Skin of body (tissue), 2 donors: ENCODE data around the gene NFIA. TPM values are rescaled to one million over a fixed set of nuclear protein-coding genes. Genes with fewer than 3 reads are reported as not detected.
A peak's percentile ranks its signal among the peaks of the same experiment; 100 is the strongest.
"Not testable (repeated sequence)": the region's sequence is repeated elsewhere in the genome, so short reads cannot be mapped to it uniquely, and the experiment has no call there.

Experiments
- DNase-seq: peaks from one replicate; lab custom pipeline; 2025; lab: John Stamatoyannopoulos, UW
- total RNA-seq: library from RNA; depleted of rRNA; stranded (reverse); fragments of >200 nt; gene quantifications from one replicate; pipeline ENCODE4 v1.2.3, GENCODE V29; 2014

Gene NFIA
- total RNA-seq, 1 donor from 2014 or later: 47.7 TPM

DNA sequence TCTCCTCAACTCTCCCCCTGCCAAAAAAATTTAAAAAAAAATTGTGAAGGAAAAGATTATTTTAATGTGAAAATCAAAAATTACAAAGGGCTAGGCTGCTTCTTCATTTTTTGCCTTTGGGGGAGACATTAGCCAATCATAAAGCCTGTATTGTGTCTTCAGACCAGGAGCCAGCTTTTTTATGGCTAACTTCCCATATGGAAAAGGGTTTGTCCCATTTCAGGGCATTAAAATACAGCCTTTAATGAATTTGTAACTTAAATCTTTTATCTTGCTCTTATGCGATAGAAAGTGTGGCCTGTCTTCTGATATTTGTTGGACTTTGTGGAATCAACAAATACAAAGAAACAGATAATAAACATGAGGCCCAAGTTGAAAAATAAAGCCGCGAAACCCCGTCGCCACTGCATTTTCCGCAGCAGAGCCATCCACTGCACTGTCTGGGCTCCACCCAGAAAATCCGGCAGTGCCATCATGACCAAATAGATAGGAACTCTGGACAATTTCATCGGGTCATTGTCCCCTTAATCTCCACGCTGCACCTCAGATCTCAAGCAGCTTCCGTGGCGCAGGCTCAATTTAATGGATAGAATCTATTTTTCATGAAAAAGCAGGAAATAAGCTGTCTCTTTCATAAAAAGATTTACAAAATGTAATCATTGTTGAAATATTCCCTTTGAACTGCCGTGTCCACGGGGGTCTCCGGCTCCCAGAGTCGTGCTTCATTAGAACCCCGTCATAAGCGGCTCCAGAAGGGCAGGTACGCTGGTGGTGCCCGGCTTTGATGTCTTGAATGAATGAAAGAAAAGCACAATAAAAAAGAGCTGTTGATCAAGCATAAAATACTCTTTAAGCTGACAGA is 365.0 kb downstream of the NFIA start:
- DNase-seq: peak; percentile 28

DNA sequence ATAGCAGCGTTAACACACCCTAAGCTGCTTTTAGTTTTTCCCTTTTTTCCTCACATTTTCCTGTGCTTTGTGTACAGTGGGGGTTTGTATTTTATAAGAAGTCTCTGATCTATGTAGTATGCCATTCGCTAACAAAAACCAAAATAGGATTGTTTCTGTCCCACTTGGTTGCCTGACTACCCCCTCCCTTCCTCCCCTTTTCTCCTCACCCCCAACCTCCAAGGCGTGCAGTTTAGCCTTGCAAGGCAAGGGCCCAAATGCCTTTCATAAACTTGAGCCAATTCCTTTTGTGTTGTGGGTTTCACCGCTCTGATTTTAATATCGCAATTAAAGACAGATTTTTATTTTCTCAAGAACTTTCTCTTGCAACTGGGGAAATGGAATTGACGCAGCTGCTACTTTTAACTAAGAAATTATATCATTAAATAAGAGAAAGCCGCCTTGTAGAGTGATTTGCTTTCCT is 365.6 kb downstream of the NFIA start:
- peak; percentile 63 for DNase-seq

DNA sequence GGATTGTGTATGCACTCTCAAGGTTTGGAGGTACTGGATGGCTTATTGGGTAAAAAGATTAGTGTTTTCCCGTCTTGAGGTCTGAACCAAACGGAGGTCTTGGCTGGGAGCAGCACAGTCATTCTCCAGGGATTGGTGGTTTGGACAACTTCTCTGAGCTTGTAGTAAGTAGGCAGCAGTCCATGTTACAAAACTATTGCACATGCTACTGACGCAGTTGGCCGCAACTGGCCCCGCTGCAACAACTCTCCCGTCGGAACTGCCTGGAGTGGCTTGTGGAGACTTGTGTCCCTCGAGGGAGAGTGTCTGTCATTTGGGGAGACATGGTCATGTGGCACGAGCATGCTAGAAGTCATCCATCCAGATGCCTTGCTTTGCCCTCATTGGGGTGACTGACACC is 366.6 kb downstream of the NFIA start:
- DNase-seq: peak; percentile 94

DNA sequence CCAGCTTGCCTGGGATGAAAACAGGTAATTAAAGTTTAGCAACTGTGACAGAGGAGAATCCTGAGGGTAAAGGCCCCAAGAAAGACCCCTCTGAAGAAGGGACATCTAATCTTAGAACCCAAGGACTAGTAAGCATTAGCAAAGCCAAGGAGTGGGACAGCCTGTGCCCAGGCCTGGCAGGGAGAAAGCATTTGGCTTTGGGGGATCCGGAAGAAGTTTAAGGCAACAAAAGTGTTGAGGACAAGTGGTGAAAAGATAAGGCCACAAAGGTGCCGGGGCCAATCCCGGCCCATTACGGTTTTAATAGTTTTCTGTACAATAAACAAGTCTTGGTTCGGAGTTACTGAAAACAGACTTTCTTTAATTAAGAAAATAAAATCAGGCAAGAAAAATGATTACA is 367.0 kb downstream of the NFIA start:
- no peak for DNase-seq

GRCh38 chr1:61450454-61450853 is 368.1 kb downstream of the NFIA start:
- DNase-seq: peak; percentile 36

GRCh38 chr1:61450872-61451571 is 368.7 kb downstream of the NFIA start:
- peak; percentile 93 for DNase-seq

DNA sequence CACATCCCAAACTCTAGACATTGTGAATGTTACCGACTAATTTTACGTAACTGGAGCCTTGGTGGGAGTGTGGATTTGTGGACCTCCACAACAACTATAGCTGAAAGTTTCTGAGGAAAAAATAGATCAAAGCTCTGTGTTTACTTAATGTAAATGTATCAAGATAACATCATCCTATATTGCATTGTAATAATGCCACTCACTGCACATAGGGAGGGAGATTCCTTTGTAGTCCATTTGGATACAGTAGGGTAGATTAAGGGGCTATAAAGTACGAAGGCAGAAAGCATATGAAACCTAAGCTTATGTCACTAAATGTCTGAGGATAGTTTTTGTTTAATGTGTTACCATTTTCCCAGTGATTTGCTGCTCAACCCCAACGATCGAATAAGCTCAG is 369.2 kb downstream of the NFIA start:
- no peak for DNase-seq

- DNase-seq: peak; percentile 60
These were observed 370.0 kb downstream of the NFIA start for GRCh38 chr1:61452176-61453035.

DNA sequence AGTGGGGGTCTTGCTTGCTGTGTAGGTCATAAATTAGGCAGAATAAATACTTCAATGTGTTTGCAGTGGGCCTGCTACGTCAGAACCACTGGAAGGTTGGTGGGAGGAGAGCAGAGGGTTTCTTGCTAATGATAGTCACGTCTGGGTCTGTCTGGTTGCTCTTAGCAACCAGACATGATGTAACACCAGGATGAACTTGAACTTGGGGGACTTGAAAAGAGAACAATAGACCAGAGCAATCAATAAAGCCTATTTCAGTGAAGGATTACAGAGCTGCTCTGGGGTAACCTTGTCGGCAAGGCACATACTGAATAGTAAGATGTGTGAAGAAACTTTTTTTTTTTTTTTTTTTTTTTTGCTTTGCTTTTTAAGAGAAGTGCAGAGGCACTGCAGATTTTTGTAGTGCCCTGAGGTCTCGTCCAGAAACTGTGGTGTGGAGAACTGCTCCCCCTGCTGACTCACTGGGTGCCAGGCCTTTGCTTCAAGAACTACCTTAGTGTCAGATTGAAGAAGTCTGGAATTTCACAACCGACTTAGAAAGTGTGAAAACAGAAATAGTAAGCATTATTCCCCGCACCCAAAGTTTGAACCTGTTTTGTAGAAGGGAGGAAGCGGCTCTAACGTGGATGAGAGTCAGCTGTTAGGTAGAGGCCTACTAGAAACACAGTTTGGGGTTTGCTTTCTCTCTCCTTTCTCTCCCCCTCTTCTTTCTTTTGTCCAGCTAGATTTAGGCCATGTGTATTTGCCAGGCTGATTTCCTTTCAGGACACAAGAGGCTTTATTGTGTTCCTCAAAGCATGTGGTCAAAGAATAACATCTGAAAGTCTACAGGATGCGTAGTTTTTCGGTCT is 371.0 kb downstream of the NFIA start:
- peak; percentile 96 for DNase-seq

- DNase-seq: no peak
These were observed 373.0 kb downstream of the NFIA start for GRCh38 chr1:61455400-61455799.

DNA sequence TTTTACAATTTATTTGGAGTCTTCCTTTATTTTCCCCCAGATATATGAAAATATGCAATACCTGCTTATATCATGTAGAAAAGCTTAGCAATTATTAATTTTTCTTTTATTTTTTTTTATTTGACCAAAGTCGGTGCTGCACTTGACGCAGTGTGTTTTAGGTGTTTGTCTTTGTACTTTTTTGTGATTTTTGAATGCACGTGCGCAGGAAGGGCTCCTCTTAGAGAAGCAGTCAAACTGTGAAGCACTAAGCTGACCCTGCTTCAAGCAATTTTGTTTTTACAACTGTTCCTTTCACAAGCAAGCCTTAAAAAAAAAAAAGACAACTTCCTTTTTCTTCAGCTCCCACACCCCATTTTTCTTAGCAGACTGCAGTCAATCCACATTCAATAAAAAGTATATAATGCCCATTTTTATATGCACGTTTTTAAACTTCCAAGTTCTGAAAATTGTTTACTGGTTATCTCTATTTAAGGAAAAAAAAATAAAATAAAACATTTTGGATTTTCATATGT is 375.2 kb downstream of the NFIA start:
- no peak for DNase-seq

DNA sequence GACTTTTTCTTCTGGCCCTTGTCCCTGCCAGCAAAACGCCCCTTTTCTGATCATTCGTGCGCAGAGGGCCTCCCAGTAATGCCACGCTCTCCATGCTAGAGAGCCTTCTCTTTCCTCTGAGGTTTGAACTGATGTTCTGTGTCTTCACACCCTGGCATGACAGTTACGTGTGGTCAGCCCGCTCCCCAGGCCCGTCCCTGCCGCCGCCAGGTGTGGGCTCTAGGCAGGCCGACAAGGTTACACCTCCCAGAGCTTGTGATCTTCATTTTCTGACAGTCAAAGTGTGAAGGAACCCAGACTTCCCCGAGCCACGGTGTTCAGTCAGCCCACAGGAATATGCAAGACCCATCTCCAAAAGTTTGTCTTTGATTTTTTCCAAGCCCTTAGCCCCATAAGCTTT is 377.0 kb downstream of the NFIA start:
- no peak for DNase-seq

DNA sequence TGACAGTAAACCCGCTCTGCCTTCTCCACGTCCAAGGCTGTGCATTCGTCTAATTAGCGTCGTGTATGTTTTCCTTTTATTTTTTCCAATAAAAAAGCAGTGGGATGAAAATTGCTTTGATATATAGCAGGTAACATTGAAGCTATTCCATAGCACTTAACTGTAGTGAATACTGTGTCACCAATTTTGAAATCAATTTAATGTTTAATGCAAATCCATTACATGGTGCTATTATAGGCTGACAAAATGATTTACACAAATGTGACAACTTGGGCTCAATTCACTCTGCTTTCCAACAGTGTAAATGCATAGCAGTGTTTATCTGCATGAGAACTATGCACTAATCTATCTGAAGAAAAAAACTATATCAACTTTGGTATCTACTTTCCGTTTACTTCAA is 377.8 kb downstream of the NFIA start:
- DNase-seq: no peak

DNA sequence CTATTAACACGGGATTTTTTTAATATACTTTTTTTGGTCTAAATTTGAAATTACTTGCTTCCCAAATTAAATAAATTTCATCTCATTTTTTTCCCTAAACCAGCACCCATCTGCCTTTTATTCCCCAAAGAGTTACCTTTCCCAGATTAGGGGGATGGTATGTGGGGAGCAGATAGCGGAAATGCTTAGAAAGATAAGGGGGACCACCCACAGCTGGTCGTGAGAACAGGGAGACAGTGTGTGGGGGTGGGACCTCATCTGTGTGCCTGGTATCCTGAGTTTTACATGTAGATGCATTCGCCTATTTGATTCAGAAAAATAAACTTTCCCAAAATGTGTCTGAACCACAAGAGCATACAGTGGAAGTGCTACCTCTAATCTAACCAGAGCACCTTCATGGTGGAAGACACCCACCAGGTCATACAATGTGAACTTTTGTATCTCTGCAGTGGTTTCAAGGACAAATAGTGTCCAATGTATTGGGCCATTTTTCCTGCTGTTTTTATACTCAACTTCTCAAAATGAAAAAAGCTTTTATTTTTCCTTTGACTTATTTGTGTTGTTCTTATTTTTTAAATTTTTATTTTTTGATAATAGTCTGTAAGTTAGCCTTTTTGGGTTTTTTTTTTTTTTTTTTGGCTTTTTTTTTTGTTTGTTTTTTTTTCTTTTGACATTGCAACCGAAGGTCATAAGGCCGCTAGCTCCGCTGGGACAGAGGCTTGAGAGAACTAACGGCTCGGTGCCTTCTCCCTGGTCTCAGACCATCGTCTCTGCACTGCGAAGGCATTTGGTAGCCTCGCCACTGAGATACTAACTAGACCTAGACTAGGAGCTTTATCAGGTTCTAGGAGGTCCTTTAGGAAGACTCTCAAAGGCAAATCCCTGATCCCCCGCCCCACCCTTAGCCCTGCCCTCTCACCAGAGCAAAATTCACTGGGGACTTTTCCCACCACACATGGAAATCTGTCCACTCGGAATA is 379.3 kb downstream of the NFIA start:
- no peak for DNase-seq

- DNase-seq: no peak
These were observed 380.3 kb downstream of the NFIA start for GRCh38 chr1:61462628-61463027.

DNA sequence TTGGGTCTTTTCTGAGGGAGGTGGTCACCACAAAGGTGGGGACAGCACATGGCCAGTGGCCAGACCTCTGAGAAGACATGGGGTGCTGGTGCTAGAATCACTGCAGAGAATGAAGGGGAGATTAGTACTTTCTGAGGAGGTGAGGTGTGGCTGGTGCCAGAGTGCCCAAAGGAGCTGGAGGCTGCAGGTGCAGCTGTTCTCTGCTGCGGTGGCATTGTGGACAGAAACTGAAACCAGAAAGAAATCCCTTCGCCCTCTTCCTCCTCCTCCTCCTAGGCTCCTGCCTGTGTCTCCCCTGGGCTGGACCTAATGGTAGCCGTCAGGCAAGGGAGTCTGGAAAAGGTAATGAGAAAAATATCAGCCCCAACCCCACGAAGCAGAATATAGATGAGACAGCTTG is 380.9 kb downstream of the NFIA start:
- DNase-seq: no peak

GRCh38 chr1:61467836-61468235 is 385.5 kb downstream of the NFIA start:
- not testable (repeated sequence) for DNase-seq

DNA sequence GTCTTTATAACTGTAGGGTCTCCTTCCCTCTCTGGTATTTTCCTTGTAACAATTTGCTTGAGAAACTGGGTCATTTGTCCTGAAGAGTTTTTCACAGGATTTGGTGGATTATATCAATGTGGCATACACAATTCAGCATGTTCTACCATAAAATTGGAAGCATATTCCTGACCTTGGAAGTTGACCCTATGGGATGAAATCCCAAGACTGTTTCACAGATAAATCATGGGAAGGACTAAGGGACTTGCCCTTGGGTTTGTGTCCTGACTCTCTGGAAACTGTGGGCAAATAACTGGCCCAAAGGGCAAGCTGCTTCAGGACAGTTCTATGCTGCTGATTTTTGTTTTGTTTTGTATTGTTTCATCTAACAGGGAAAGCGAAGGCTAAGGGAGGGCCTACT is 387.0 kb downstream of the NFIA start:
- DNase-seq: no peak

DNA sequence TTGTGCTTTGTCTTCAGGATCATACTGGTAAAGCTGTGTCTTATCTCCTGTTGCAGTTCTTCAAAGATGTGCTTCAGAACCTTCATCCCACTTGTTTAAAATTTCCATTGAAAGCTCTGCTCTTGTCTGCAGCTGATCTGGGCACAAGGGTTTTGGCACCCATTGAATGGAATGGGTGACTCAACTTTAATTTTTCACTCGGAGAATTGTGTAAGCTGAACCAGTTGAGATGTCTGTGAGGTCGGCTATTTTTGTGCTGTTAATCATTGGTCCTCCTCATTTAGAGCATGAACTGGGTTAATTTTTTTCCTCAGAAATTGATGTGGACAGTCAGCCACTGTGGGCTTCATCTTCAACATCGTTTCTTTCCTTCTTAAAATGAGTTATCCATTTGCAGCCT is 390.5 kb downstream of the NFIA start:
- DNase-seq: no peak
